Measurements from ENCODE around the gene NRXN2.

NRXN2 gene

DNA sequence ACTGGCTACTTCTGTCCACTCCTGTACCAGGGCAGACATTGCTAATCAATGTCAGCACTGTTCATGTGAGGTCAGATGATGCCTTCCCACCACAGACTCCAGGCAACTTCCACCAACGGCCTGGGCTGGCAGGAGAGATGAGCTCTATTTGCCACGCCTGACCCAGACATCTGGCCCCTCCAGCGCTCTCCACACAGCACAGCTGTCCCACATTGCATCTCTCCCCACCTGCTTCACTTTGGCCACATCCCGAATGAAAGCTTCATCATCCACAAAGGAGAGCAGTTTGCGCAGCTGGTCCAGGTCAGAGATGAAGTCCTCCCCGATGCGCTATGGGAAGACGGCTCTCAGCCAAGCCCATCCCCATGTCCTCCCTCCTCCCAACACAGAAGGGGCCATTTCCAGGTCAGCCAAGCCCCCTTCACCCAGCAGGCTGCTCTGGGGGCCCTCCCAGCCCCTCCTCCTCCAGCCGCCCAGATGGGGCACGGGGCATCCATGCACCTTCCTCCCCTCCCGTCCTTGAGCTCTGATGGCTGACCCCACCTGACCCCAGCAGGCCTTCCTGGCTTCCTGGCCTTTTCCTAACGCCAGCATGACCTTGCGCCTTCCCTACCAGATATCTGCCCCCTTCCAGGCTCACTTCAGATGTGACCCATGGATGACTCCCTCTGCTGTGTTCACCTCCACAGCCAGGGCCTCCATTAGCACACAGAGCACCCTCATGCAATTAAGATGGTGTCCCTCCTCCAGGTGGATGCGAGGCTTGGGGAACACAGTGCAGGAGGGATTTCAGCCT is 29.4 kb upstream of the NRXN2 start:
- Histone ChIP-seq H3K36me3 (ENCODE audit: control insufficient read depth, insufficient read depth, low read length) (no peaks in the 10 kb centered on the region), H3K23ac (ENCODE audit: low read length) (no peak overlapping the region), H3K56ac (ENCODE audit: low read length) (no peak overlapping the region), H2BK5ac (ENCODE audit: low read length) (no peak overlapping the region), H3K79me1 (ENCODE audit: low read length) (no peaks in the 10 kb centered on the region), H2BK120ac (ENCODE audit: low read depth, low read length) (no peak overlapping the region), H3K4me2 (ENCODE audit: low read length) (no peak overlapping the region), H3K9ac (ENCODE audit: low read length) (no peak overlapping the region), H3K18ac (ENCODE audit: low read length) (no peak overlapping the region), H4K8ac (ENCODE audit: low read depth, low read length) (no peak overlapping the region), H2BK15ac (replicated peaks; ENCODE audit: low read depth) (no peak overlapping the region), H3K4me1 (ENCODE audit: control insufficient read depth, low read depth, low read length) (no peaks in the 10 kb centered on the region), H4K5ac (ENCODE audit: low read length) (no peak overlapping the region), H3K27ac (ENCODE audit: low read depth, low read length) (no peak overlapping the region), H3K27me3 (ENCODE audit: insufficient read depth, low read length, poor library complexity) (no peaks in the 10 kb centered on the region), H2AK5ac (ENCODE audit: low read length) (no peak overlapping the region), H3K79me2 (ENCODE audit: control insufficient read depth, insufficient read depth, low read length) (no peaks in the 10 kb centered on the region), H3K4ac (ENCODE audit: low read depth, low read length) (no peak overlapping the region), H3K4me3 (ENCODE audit: low read length) (no peak overlapping the region)
- DNase-seq: no peak
- WGBS (ENCODE audit: extremely low coverage, insufficient coverage, low lambda C conversion rate): no CpG with 5 or more reads among the region's 14 CpGs

DNA sequence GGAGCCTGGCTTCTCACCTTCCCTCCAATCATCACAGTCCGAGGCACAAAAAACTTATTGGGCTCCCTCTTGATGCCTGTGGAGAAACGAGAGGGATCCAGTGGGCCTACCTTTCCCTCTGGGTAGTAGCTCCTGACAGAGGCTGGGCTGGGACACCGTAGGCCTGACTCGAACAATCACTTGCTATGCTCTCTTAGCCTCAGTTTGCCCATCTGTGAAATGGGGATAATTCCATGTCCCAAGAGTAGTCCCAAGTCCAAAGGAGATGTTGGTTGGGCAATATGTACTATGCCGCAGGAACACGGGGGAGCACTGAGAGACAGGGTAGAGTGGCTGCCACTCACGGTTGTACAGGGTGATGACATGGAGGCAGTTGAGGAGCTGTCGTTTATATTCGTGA is 28.6 kb upstream of the NRXN2 start:
- no peak overlapping the region for H3K23ac ChIP-seq (ENCODE audit: low read length)
- H3K27me3 ChIP-seq (ENCODE audit: insufficient read depth, low read length, poor library complexity): no peaks in the 10 kb centered on the region
- H4K5ac ChIP-seq (ENCODE audit: low read length): no peak overlapping the region
- H3K79me1 ChIP-seq (ENCODE audit: low read length): no peaks in the 10 kb centered on the region
- no peak overlapping the region for H3K4me3 ChIP-seq (ENCODE audit: low read length)
- no peak overlapping the region for H3K56ac ChIP-seq (ENCODE audit: low read length)
- DNase-seq: no peak
- no peak overlapping the region for H4K8ac ChIP-seq (ENCODE audit: low read depth, low read length)
- no peak overlapping the region for H2BK5ac ChIP-seq (ENCODE audit: low read length)
- no peak overlapping the region for H2BK15ac ChIP-seq (replicated peaks; ENCODE audit: low read depth)
- no peaks in the 10 kb centered on the region for H3K4me1 ChIP-seq (ENCODE audit: control insufficient read depth, low read depth, low read length)
- H3K4ac ChIP-seq (ENCODE audit: low read depth, low read length): no peak overlapping the region
- no peak overlapping the region for H2BK120ac ChIP-seq (ENCODE audit: low read depth, low read length)
- H3K36me3 ChIP-seq (ENCODE audit: control insufficient read depth, insufficient read depth, low read length): no peaks in the 10 kb centered on the region
- H3K79me2 ChIP-seq (ENCODE audit: control insufficient read depth, insufficient read depth, low read length): no peaks in the 10 kb centered on the region
- H3K27ac ChIP-seq (ENCODE audit: low read depth, low read length): no peak overlapping the region
- no peak overlapping the region for H3K4me2 ChIP-seq (ENCODE audit: low read length)
- no peak overlapping the region for H2AK5ac ChIP-seq (ENCODE audit: low read length)
- no peak overlapping the region for H3K9ac ChIP-seq (ENCODE audit: low read length)
- H3K18ac ChIP-seq (ENCODE audit: low read length): no peak overlapping the region
- WGBS (ENCODE audit: extremely low coverage, insufficient coverage, low lambda C conversion rate): no CpG with 5 or more reads among the region's 9 CpGs

DNA sequence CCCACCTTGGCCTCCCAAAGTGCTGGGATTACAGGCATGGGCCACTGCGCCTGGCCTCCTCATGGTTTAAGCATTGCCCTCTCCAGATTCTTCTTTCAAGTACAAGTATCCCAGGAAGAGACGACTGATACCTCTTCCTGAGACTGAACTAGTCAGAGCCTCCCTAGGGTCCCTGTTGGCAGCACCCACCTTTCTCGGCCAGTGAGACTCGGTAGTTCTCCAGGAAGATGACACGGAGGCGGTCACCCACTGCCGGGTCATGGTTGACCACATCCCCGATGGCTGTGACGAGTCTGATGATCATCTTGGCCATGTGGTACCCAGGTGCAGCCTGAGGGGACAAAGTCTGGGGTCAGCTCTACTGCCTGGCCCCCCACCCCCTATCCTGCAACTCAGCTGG is 28.1 kb upstream of the NRXN2 start:
- Histone ChIP-seq H2BK120ac (ENCODE audit: low read depth, low read length) (no peak overlapping the region), H4K5ac (ENCODE audit: low read length) (no peak overlapping the region), H3K18ac (ENCODE audit: low read length) (no peak overlapping the region), H3K4me3 (ENCODE audit: low read length) (no peak overlapping the region), H3K27ac (ENCODE audit: low read depth, low read length) (no peak overlapping the region), H3K36me3 (ENCODE audit: control insufficient read depth, insufficient read depth, low read length) (no peaks in the 10 kb centered on the region), H3K4ac (ENCODE audit: low read depth, low read length) (no peak overlapping the region), H3K9ac (ENCODE audit: low read length) (no peak overlapping the region), H3K4me1 (ENCODE audit: control insufficient read depth, low read depth, low read length) (no peaks in the 10 kb centered on the region), H4K8ac (ENCODE audit: low read depth, low read length) (no peak overlapping the region), H2AK5ac (ENCODE audit: low read length) (no peak overlapping the region), H3K4me2 (ENCODE audit: low read length) (no peak overlapping the region), H2BK15ac (replicated peaks; ENCODE audit: low read depth) (no peak overlapping the region), H2BK5ac (ENCODE audit: low read length) (no peak overlapping the region), H3K23ac (ENCODE audit: low read length) (no peak overlapping the region), H3K79me2 (ENCODE audit: control insufficient read depth, insufficient read depth, low read length) (no peaks in the 10 kb centered on the region), H3K27me3 (ENCODE audit: insufficient read depth, low read length, poor library complexity) (no peaks in the 10 kb centered on the region), H3K56ac (ENCODE audit: low read length) (no peak overlapping the region), H3K79me1 (ENCODE audit: low read length) (no peaks in the 10 kb centered on the region)
- no peak for DNase-seq
- no CpG with 5 or more reads among the region's 9 CpGs for WGBS (ENCODE audit: extremely low coverage, insufficient coverage, low lambda C conversion rate)

DNA sequence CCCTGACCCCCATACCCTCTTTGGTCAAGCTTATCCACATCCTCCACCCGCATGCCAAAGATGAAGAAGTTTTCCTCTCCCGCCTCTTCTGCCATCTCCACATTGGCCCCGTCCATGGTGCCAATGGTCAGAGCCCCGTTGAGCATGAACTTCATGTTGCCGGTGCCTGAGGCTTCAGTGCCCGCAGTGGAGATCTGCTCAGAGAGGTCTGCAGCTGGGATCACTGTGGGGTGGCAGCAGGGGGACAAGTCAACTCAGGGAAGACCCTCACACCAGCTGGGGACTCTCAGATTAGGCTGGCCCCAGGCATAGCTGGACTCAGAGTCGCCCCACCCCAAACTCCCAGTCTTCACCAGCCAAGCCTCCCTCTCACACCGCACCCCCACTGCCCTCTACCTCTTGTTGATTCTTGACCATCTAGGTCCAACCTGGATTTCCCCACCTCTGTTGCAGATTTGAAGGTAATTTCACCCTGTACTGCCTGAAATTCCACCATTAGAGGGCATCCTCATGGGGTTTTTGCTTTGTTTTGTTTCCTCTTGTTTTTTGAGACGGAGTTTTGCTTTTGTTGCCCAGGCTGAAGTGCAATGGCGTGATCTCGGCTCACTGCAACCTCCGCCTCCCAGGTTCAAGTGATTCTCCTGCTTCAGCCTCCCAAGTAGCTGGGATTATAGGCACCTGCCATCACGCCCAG is 27.5 kb upstream of the NRXN2 start:
- H3K36me3 ChIP-seq (ENCODE audit: control insufficient read depth, insufficient read depth, low read length): no peaks in the 10 kb centered on the region
- H3K27me3 ChIP-seq (ENCODE audit: insufficient read depth, low read length, poor library complexity): no peaks in the 10 kb centered on the region
- H3K9ac ChIP-seq (ENCODE audit: low read length): no peak overlapping the region
- H4K8ac ChIP-seq (ENCODE audit: low read depth, low read length): no peak overlapping the region
- no peak overlapping the region for H2BK5ac ChIP-seq (ENCODE audit: low read length)
- no peaks in the 10 kb centered on the region for H3K4me1 ChIP-seq (ENCODE audit: control insufficient read depth, low read depth, low read length)
- WGBS (ENCODE audit: extremely low coverage, insufficient coverage, low lambda C conversion rate): no CpG with 5 or more reads among the region's 13 CpGs
- H3K4me3 ChIP-seq (ENCODE audit: low read length): no peak overlapping the region
- H3K4me2 ChIP-seq (ENCODE audit: low read length): no peak overlapping the region
- H2AK5ac ChIP-seq (ENCODE audit: low read length): no peak overlapping the region
- no peaks in the 10 kb centered on the region for H3K79me2 ChIP-seq (ENCODE audit: control insufficient read depth, insufficient read depth, low read length)
- no peak overlapping the region for H3K18ac ChIP-seq (ENCODE audit: low read length)
- H3K4ac ChIP-seq (ENCODE audit: low read depth, low read length): no peak overlapping the region
- no peak for DNase-seq
- no peak overlapping the region for H4K5ac ChIP-seq (ENCODE audit: low read length)
- no peak overlapping the region for H2BK15ac ChIP-seq (replicated peaks; ENCODE audit: low read depth)
- no peak overlapping the region for H2BK120ac ChIP-seq (ENCODE audit: low read depth, low read length)
- no peak overlapping the region for H3K23ac ChIP-seq (ENCODE audit: low read length)
- no peaks in the 10 kb centered on the region for H3K79me1 ChIP-seq (ENCODE audit: low read length)
- H3K56ac ChIP-seq (ENCODE audit: low read length): no peak overlapping the region
- no peak overlapping the region for H3K27ac ChIP-seq (ENCODE audit: low read depth, low read length)

DNA sequence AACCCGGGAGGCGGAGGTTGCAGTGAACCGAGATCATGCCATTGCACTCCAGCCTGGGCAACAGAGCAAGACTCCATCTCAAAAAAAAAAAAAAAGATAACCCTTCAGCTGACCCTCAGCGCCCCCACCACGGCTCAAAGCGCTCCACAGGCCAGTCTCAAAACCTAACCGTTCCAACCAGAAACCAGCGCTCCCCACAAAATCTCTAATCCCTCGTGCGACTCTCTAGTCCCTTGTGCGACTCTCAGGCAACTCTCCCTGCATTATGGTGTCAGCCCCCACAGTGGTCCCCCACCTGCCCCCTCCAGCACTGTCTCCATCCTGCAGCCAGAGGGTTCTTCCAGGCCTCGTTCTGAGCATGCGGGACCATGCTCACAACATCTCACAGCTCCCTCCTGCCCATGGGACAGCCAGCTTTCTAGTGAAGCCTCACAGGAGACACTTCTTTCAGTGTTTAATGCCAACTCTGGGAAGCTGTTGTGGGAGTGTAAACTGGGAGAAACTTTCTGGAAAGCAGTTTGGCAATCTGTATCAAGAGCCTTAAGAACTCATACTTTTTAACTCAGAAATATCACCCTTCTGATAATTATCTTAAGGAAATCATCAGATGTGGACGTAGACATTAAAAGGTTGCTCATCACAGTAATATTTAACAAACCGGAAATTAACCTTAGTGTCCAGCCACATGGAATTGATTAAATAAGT is 25.1 kb upstream of the NRXN2 start:
- no CpG with 5 or more reads among the region's 15 CpGs for WGBS (ENCODE audit: extremely low coverage, insufficient coverage, low lambda C conversion rate)
- no peak overlapping the region for H3K4me2 ChIP-seq (ENCODE audit: low read length)
- no peaks in the 10 kb centered on the region for H3K36me3 ChIP-seq (ENCODE audit: control insufficient read depth, insufficient read depth, low read length)
- H3K79me1 ChIP-seq (ENCODE audit: low read length): no peaks in the 10 kb centered on the region
- H4K8ac ChIP-seq (ENCODE audit: low read depth, low read length): no peak overlapping the region
- no peak overlapping the region for H3K4ac ChIP-seq (ENCODE audit: low read depth, low read length)
- no peak overlapping the region for H3K9ac ChIP-seq (ENCODE audit: low read length)
- no peak overlapping the region for H2BK120ac ChIP-seq (ENCODE audit: low read depth, low read length)
- no peaks in the 10 kb centered on the region for H3K79me2 ChIP-seq (ENCODE audit: control insufficient read depth, insufficient read depth, low read length)
- no peak overlapping the region for H3K27ac ChIP-seq (ENCODE audit: low read depth, low read length)
- H2AK5ac ChIP-seq (ENCODE audit: low read length): no peak overlapping the region
- no peak overlapping the region for H3K18ac ChIP-seq (ENCODE audit: low read length)
- no peaks in the 10 kb centered on the region for H3K4me1 ChIP-seq (ENCODE audit: control insufficient read depth, low read depth, low read length)
- DNase-seq: no peak
- no peak overlapping the region for H3K4me3 ChIP-seq (ENCODE audit: low read length)
- no peak overlapping the region for H2BK15ac ChIP-seq (replicated peaks; ENCODE audit: low read depth)
- peaks cover 12% of the 10 kb centered on the region for H3K27me3 ChIP-seq (ENCODE audit: insufficient read depth, low read length, poor library complexity)
- H2BK5ac ChIP-seq (ENCODE audit: low read length): no peak overlapping the region
- no peak overlapping the region for H3K56ac ChIP-seq (ENCODE audit: low read length)
- H3K23ac ChIP-seq (ENCODE audit: low read length): no peak overlapping the region
- H4K5ac ChIP-seq (ENCODE audit: low read length): no peak overlapping the region

All from mesendoderm (in vitro differentiated cells).